T-helper 2 cell (primary cell): Measurements from ENCODE around the gene CHL1.
A peak's percentile ranks its signal among the peaks of the same experiment; 100 is the strongest.
"Not testable (repeated sequence)": the region's sequence is repeated elsewhere in the genome, so short reads cannot be mapped to it uniquely, and the experiment has no call there.

Experiments used
- DNase-seq, 5 experiments: peaks; one replicate each; pipeline versions ENCODE4 v3.0.0 to v3.0.0-alpha.2; 2012 to 2022

The CHL1 gene

GRCh38 chr3:347581-347980 lies 151.0 kb downstream of the CHL1 start:
- no peak for DNase-seq

- no peak for DNase-seq
Observed at GRCh38 chr3:350871-351371, 154.4 kb downstream of the CHL1 start.

- no peak for DNase-seq
Observed at GRCh38 chr3:352599-352998, 156.0 kb downstream of the CHL1 start.

GRCh38 chr3:353191-353739 lies 156.7 kb downstream of the CHL1 start:
- no peak for DNase-seq

GRCh38 chr3:354432-354831 lies 157.9 kb downstream of the CHL1 start:
- DNase-seq = peak in 1 of 5 experiments; percentile 50

GRCh38 chr3:355622-356021 lies 159.1 kb downstream of the CHL1 start:
- no peak for DNase-seq

- no peak for DNase-seq
Observed at GRCh38 chr3:356952-357351, 160.4 kb downstream of the CHL1 start.

GRCh38 chr3:359672-360071 lies 163.1 kb downstream of the CHL1 start:
- DNase-seq = no peak

GRCh38 chr3:362681-363338 lies 166.2 kb downstream of the CHL1 start:
- no peak for DNase-seq

GRCh38 chr3:364287-364686 lies 167.7 kb downstream of the CHL1 start:
- DNase-seq = no peak

GRCh38 chr3:365268-365667 lies 168.7 kb downstream of the CHL1 start:
- no peak for DNase-seq

GRCh38 chr3:366253-366652 lies 169.7 kb downstream of the CHL1 start:
- not testable (repeated sequence) for DNase-seq

- DNase-seq = no peak
Observed at GRCh38 chr3:373193-373779, 176.7 kb downstream of the CHL1 start.

GRCh38 chr3:374459-374858 lies 177.9 kb downstream of the CHL1 start:
- DNase-seq = no peak

GRCh38 chr3:377158-377561 lies 180.6 kb downstream of the CHL1 start:
- peak in 1 of 5 experiments; percentile 13 for DNase-seq

GRCh38 chr3:380801-381200 lies 184.2 kb downstream of the CHL1 start:
- no peak for DNase-seq

GRCh38 chr3:385151-385550 lies 188.6 kb downstream of the CHL1 start:
- no peak for DNase-seq

GRCh38 chr3:394775-395174 lies 198.2 kb downstream of the CHL1 start:
- no peak for DNase-seq

GRCh38 chr3:396293-396692 lies 199.7 kb downstream of the CHL1 start:
- no peak for DNase-seq

GRCh38 chr3:399647-400046 lies 203.1 kb downstream of the CHL1 start:
- DNase-seq = no peak

- no peak for DNase-seq
Observed at GRCh38 chr3:403826-404225, 207.3 kb downstream of the CHL1 start.

GRCh38 chr3:409011-409410 lies 212.4 kb downstream of the CHL1 start:
- DNase-seq = no peak

- no peak for DNase-seq
Observed at GRCh38 chr3:411226-411625, 214.7 kb downstream of the CHL1 start.

GRCh38 chr3:414063-414462 lies 217.5 kb downstream of the CHL1 start:
- DNase-seq = no peak
